OCI-LY1 (cell line): Measurements from ENCODE around the gene C19orf53.

Experiments
- H2AFZ ChIP-seq: fragments of 200-600 bp; sonication (generic), shearing (Covaris generic); 2 replicates; pipeline ENCODE4 v1.6.0; 2014; ENCODE audit warnings: antibody characterized with exemption, mild to moderate bottlenecking, low read length
- H3F3A ChIP-seq: fragments of 200-600 bp; sonication (generic), shearing (Covaris generic); 2 replicates; pipeline ENCODE4 v1.6.0; 2014; ENCODE audit warnings: mild to moderate bottlenecking, antibody characterized with exemption, low read length, moderate library complexity; ENCODE audit not compliant: insufficient read depth
- H3K27ac ChIP-seq: fragments of 200-600 bp; sonication (generic); 2 replicates; pipeline ENCODE4 v1.5.1; 2014; ENCODE audit warnings: low read length, mixed run types, mild to moderate bottlenecking, low read depth; ENCODE audit not compliant: poor library complexity, severe bottlenecking
- H3K27me3 ChIP-seq: fragments of 200-600 bp; sonication (generic); 2 replicates; pipeline ENCODE4 v1.6.0; 2014; ENCODE audit warnings: antibody characterized with exemption, mild to moderate bottlenecking, low read length, moderate library complexity; ENCODE audit not compliant: insufficient read depth
- H3K36me3 ChIP-seq: fragments of 200-600 bp; sonication (generic); 2 replicates; pipeline ENCODE4 v1.6.1; 2014; ENCODE audit warnings: mild to moderate bottlenecking, antibody characterized with exemption, low read length, moderate library complexity, mixed read lengths; ENCODE audit not compliant: insufficient read depth
- H3K4me1 ChIP-seq: fragments of 200-600 bp; sonication (generic); 2 replicates; pipeline ENCODE4 v1.5.1; 2014; ENCODE audit warnings: mild to moderate bottlenecking, low read length, moderate library complexity; ENCODE audit not compliant: insufficient read depth, severe bottlenecking
- H3K4me2 ChIP-seq: fragments of 200-600 bp; sonication (generic), shearing (Covaris generic); 2 replicates; pipeline ENCODE4 v1.6.1; 2014; ENCODE audit warnings: low read length
- H3K4me3 ChIP-seq: fragments of 200-600 bp; sonication (generic); 2 replicates; pipeline ENCODE4 v1.5.1; 2014; ENCODE audit warnings: low read length, low read depth, mild to moderate bottlenecking, mixed read lengths; ENCODE audit not compliant: poor library complexity, severe bottlenecking
- H3K79me2 ChIP-seq: fragments of 200-600 bp; shearing (Covaris generic); 2 replicates; pipeline ENCODE4 v1.6.1; 2016; ENCODE audit warnings: mixed run types, low read length, mixed read lengths; ENCODE audit not compliant: insufficient read depth
- H3K9ac ChIP-seq: fragments of 200-600 bp; sonication (generic), shearing (Covaris generic); 2 replicates; pipeline ENCODE4 v1.6.1; 2014; ENCODE audit warnings: mild to moderate bottlenecking, low read length, mixed read lengths
- H3K9me2 ChIP-seq: fragments of 200-600 bp; sonication (generic), shearing (Covaris generic); 2 replicates; pipeline ENCODE4 v1.6.1; 2014; ENCODE audit warnings: low read depth, mild to moderate bottlenecking, low read length, mixed read lengths
- H3K9me3 ChIP-seq: fragments of 200-600 bp; shearing (Covaris generic); 2 replicates; pipeline ENCODE4 v1.6.1; 2014; ENCODE audit warnings: low read length, mixed read lengths
- H4K20me1 ChIP-seq: fragments of 200-600 bp; sonication (generic), shearing (Covaris generic); 2 replicates; pipeline ENCODE4 v1.6.0; 2016; ENCODE audit warnings: mild to moderate bottlenecking, low read length; ENCODE audit not compliant: insufficient read depth
- CTCF ChIP-seq: fragments of 200-600 bp; sonication (generic), shearing (Covaris generic); IDR thresholded peaks from 2 replicates; pipeline ENCODE4 v1.5.1; 2017; ENCODE audit warnings: mild to moderate bottlenecking, antibody characterized with exemption, low read length, moderate library complexity, mixed read lengths
- EZH2 ChIP-seq: fragments of 200-600 bp; sonication (generic), shearing (Covaris generic); IDR thresholded peaks from 2 replicates; pipeline ENCODE4 v1.8.0; 2017; ENCODE audit warnings: borderline replicate concordance, mixed run types, mild to moderate bottlenecking, antibody characterized with exemption, low read length, moderate library complexity, mixed read lengths

Gene C19orf53

GRCh38 chr19:13819238-13819637 lies 45.0 kb downstream of the C19orf53 start:
- no peak overlapping the region for H3K9ac ChIP-seq
- H3K27ac ChIP-seq, result no peak overlapping the region
- no peak overlapping the region for H3K4me2 ChIP-seq
- H4K20me1 ChIP-seq, result no peaks in the 10 kb centered on the region
- no peak overlapping the region for H3K4me3 ChIP-seq
- no peaks in the 10 kb centered on the region for H3K79me2 ChIP-seq
- H3K9me2 ChIP-seq, result no peaks in the 10 kb centered on the region
- H3F3A ChIP-seq, result no peaks in the 10 kb centered on the region
- peaks cover 6% of the 10 kb centered on the region; the same call in 1 of the 2 replicates for H3K27me3 ChIP-seq
- H3K36me3 ChIP-seq, result no peaks in the 10 kb centered on the region
- H3K9me3 ChIP-seq, result no peaks in the 10 kb centered on the region
- no peak overlapping the region for H2AFZ ChIP-seq
- TF ChIP-seq CTCF, result no peak
- TF ChIP-seq EZH2, result no peak
- H3K4me1 ChIP-seq, result peaks cover 9% of the 10 kb centered on the region

GRCh38 chr19:13821292-13821691 lies 47.0 kb downstream of the C19orf53 start:
- Histone ChIP-seq H3K4me1 (peaks cover 9% of the 10 kb centered on the region), H3K27ac (no peak overlapping the region), H3K9ac (no peak overlapping the region), H3F3A (no peaks in the 10 kb centered on the region), H4K20me1 (no peaks in the 10 kb centered on the region), H3K27me3 (peaks cover 6% of the 10 kb centered on the region; the same call in 1 of the 2 replicates), H3K4me3 (no peak overlapping the region), H3K9me3 (no peaks in the 10 kb centered on the region), H3K4me2 (no peak overlapping the region), H3K9me2 (no peaks in the 10 kb centered on the region), H2AFZ (no peak overlapping the region), H3K79me2 (no peaks in the 10 kb centered on the region), H3K36me3 (no peaks in the 10 kb centered on the region)
- TF ChIP-seq EZH2, result no peak
- no peak for TF ChIP-seq CTCF

- peaks cover 6% of the 10 kb centered on the region; the same call in 1 of the 2 replicates for H3K27me3 ChIP-seq
- H2AFZ ChIP-seq, result no peak overlapping the region
- H3K36me3 ChIP-seq, result no peaks in the 10 kb centered on the region
- H4K20me1 ChIP-seq, result no peaks in the 10 kb centered on the region
- H3K9me3 ChIP-seq, result no peaks in the 10 kb centered on the region
- H3K9ac ChIP-seq, result no peak overlapping the region
- H3K4me2 ChIP-seq, result no peak overlapping the region
- no peak overlapping the region for H3K4me3 ChIP-seq
- H3K9me2 ChIP-seq, result no peaks in the 10 kb centered on the region
- TF ChIP-seq CTCF (no peak), EZH2 (no peak)
- H3K27ac ChIP-seq, result no peak overlapping the region
- H3K4me1 ChIP-seq, result peaks cover 9% of the 10 kb centered on the region
- H3K79me2 ChIP-seq, result no peaks in the 10 kb centered on the region
- no peaks in the 10 kb centered on the region for H3F3A ChIP-seq
These were observed 49.0 kb downstream of the C19orf53 start for GRCh38 chr19:13823256-13823655.
